Breast epithelium (tissue), 3 donors: ENCODE results near the gene TEPSIN.

Source experiments
- POLR2A ChIP-seq: fragments of 450-650 bp; IDR thresholded peaks from one replicate; pipeline ENCODE4 v1.6.1; 2016; ENCODE audit warnings: antibody characterized with exemption, mild to moderate bottlenecking, moderate library complexity
- POLR2AphosphoS5 ChIP-seq, 3 donors: sonication (generic); formaldehyde crosslinking; IDR thresholded peaks; one replicate each; pipeline ENCODE4 v1.6.1; 2017; ENCODE audit warnings: antibody characterized with exemption in 3 of 3
- TF ChIP-seq, protein P1 (sequence below), 3 donors: fragments of 450-650 bp; IDR thresholded peaks; one replicate each; pipeline ENCODE4 v1.5.1; 2016 to 2017; ENCODE audit warnings: antibody characterized with exemption in 3 of 3, mild to moderate bottlenecking in 3 of 3, moderate library complexity in 3 of 3

GRCh38 chr17:81186203-81186602 lies 52.7 kb downstream of the TEPSIN start:
- TF ChIP-seq POLR2AphosphoS5 (IDR thresholded peaks at IDR 0.05) = no peak
- TF ChIP-seq, protein P1, sequence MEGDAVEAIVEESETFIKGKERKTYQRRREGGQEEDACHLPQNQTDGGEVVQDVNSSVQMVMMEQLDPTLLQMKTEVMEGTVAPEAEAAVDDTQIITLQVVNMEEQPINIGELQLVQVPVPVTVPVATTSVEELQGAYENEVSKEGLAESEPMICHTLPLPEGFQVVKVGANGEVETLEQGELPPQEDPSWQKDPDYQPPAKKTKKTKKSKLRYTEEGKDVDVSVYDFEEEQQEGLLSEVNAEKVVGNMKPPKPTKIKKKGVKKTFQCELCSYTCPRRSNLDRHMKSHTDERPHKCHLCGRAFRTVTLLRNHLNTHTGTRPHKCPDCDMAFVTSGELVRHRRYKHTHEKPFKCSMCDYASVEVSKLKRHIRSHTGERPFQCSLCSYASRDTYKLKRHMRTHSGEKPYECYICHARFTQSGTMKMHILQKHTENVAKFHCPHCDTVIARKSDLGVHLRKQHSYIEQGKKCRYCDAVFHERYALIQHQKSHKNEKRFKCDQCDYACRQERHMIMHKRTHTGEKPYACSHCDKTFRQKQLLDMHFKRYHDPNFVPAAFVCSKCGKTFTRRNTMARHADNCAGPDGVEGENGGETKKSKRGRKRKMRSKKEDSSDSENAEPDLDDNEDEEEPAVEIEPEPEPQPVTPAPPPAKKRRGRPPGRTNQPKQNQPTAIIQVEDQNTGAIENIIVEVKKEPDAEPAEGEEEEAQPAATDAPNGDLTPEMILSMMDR (IDR thresholded peaks at IDR 0.05) = no peak
- no peak for TF ChIP-seq POLR2A
